ENCODE results near the gene NEURL4. TPM values are rescaled to one million over a fixed set of nuclear protein-coding genes. Genes with fewer than 3 reads are reported as not detected.
"Not testable (repeated sequence)": the region's sequence is repeated elsewhere in the genome, so short reads cannot be mapped to it uniquely, and the experiment has no call there.

Gene NEURL4
- total RNA-seq, 1 experiment from 2014 or later: 46.5 TPM

- Histone ChIP-seq H3K4me3 (no peak overlapping the region), H3K4me2 (no peak overlapping the region), H3K27me3 (ENCODE audit: insufficient read depth, low read depth) (peaks cover 13% of the 10 kb centered on the region), H3K4me1 (replicated peaks; ENCODE audit: insufficient read depth) (no peaks in the 10 kb centered on the region), H4K20me1 (ENCODE audit: insufficient read depth) (no peaks in the 10 kb centered on the region), H3K36me3 (ENCODE audit: low read depth) (no peaks in the 10 kb centered on the region), H3K27ac (no peak overlapping the region), H3K9me2 (ENCODE audit: insufficient read depth) (no peaks in the 10 kb centered on the region), H3K79me2 (ENCODE audit: low read depth) (no peaks in the 10 kb centered on the region), H3F3A (ENCODE audit: insufficient read depth, low read depth) (peaks cover 8% of the 10 kb centered on the region; the same call in 1 of the 2 replicates), H2AFZ (no peak overlapping the region), H3K9me3 (ENCODE audit: insufficient read depth, low read depth) (no peaks in the 10 kb centered on the region)
- no peak for DNase-seq
- ChIA-PET POLR2A (ENCODE audit: unreplicated experiment) (no interaction called here), CTCF (interaction anchor here (0.7 kb wide), 1 partner anchor 12 kb away, joined by 3 read pairs; no protein-coding TSS in a partner anchor)
- no peak for TF ChIP-seq CTCF (conservative IDR thresholded peaks at IDR 0.05)
- no peak for TF ChIP-seq EZH2 (IDR thresholded peaks at IDR 0.05; ENCODE audit: low read depth)
- BruUV-seq (replicated peaks): no TSS peak
- intact Hi-C loops (cut with micrococcal nuclease; ENCODE audit: unreplicated experiment): no loop called here
These were observed 12.7 kb upstream of the NEURL4 start for GRCh38 chr17:7341842-7342241.

- Histone ChIP-seq H3K9me3 (ENCODE audit: insufficient read depth, low read depth) (no peaks in the 10 kb centered on the region), H3K27me3 (ENCODE audit: insufficient read depth, low read depth) (peaks cover 13% of the 10 kb centered on the region), H2AFZ (no peak overlapping the region), H3K9me2 (ENCODE audit: insufficient read depth) (no peaks in the 10 kb centered on the region), H3K36me3 (ENCODE audit: low read depth) (no peaks in the 10 kb centered on the region), H3K27ac (no peak overlapping the region), H4K20me1 (ENCODE audit: insufficient read depth) (no peaks in the 10 kb centered on the region), H3K4me1 (replicated peaks; ENCODE audit: insufficient read depth) (no peaks in the 10 kb centered on the region), H3F3A (ENCODE audit: insufficient read depth, low read depth) (no peaks in the 10 kb centered on the region; the same call in 1 of the 2 replicates), H3K79me2 (ENCODE audit: low read depth) (no peaks in the 10 kb centered on the region), H3K4me2 (no peak overlapping the region), H3K4me3 (no peak overlapping the region)
- DNase-seq: peak in 1 of 2 experiments; percentile 42
- CTCF ChIA-PET: no interaction called here
- POLR2A ChIA-PET (ENCODE audit: unreplicated experiment): no interaction called here
- intact Hi-C loops (cut with micrococcal nuclease; ENCODE audit: unreplicated experiment): no loop called here
- no peak for TF ChIP-seq CTCF (conservative IDR thresholded peaks at IDR 0.05)
- no peak for TF ChIP-seq EZH2 (IDR thresholded peaks at IDR 0.05; ENCODE audit: low read depth)
- no TSS peak for BruUV-seq (replicated peaks)
These were observed 11.0 kb upstream of the NEURL4 start for GRCh38 chr17:7340179-7340578.

- POLR2A ChIA-PET (ENCODE audit: unreplicated experiment); H3K36me3 ChIP-seq (ENCODE audit: low read depth): not testable (repeated sequence)
- CTCF ChIA-PET: interaction anchor here (0.6 to 1.4 kb wide), 2 partner anchors 8 to 379 kb away, joined by 3 to 4 read pairs; no protein-coding TSS in a partner anchor
These were observed 8.5 kb upstream of the NEURL4 start for GRCh38 chr17:7337600-7337999.

More at GRCh38 chr17:7337600-7337999, 8.5 kb upstream of the NEURL4 start:
- H3K4me3 ChIP-seq; DNase-seq; H3K79me2 ChIP-seq (ENCODE audit: low read depth); BruUV-seq (replicated peaks); H3K27me3 ChIP-seq (ENCODE audit: insufficient read depth, low read depth); H2AFZ ChIP-seq; H3K4me1 ChIP-seq (replicated peaks; ENCODE audit: insufficient read depth); H3F3A ChIP-seq (ENCODE audit: insufficient read depth, low read depth); H3K4me2 ChIP-seq; H4K20me1 ChIP-seq (ENCODE audit: insufficient read depth); H3K27ac ChIP-seq; intact Hi-C loops (cut with micrococcal nuclease; ENCODE audit: unreplicated experiment); H3K9me3 ChIP-seq (ENCODE audit: insufficient read depth, low read depth); H3K9me2 ChIP-seq (ENCODE audit: insufficient read depth): not testable (repeated sequence)

Data from PC-9 (cell line).